GM21786 (cell line): ENCODE data around the gene CCDC185.
"Not testable (repeated sequence)": the region's sequence is repeated elsewhere in the genome, so short reads cannot be mapped to it uniquely, and the experiment has no call there.

Experiments
- ATAC-seq: cut with Tn5 transposase; IDR thresholded peaks from one replicate; pipeline ENCODE4 v1.9.1; 2021; ENCODE audit not compliant: unreplicated experiment

Gene CCDC185

GRCh38 chr1:223394242-223394641 is 1.0 kb downstream of the CCDC185 start:
- no peak for ATAC-seq

DNA sequence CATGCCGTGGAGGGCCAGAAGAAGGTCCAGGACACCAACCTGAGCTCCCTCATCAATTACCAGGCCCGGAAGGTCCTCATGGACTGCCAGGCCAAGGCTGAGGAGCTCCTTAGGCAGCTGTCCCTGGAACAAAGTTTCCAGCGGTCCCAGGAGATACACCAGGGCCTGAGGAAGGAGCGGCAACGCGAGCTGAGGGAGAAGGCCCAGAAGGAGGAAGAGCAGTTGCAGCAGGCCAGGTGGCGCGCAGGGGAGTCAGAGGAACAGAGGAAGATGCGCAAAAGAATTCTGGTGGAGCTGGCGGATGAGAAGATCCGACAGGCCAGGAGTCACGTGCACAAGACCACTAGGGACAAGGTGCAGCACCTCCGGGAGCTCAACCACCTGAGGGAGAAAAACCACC is 1.5 kb downstream of the CCDC185 start:
- no peak for ATAC-seq

DNA sequence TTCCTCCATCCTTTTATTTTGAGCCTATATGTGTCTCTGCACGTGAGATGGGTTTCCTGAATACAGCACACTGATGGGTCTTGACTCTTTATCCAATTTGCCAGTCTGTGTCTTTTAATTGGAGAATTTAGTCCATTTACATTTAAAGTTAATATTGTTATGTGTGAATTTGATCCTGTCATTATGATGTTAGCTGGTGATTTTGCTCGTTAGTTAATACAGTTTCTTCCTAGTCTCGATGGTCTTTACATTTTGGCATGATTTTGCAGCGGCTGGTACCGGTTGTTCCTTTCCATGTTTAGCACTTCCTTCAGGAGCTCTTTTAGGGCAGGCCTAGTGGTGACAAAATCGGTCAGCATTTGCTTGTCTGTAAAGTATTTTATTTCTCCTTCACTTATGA is 6.2 kb downstream of the CCDC185 start:
- not testable (repeated sequence) for ATAC-seq

DNA sequence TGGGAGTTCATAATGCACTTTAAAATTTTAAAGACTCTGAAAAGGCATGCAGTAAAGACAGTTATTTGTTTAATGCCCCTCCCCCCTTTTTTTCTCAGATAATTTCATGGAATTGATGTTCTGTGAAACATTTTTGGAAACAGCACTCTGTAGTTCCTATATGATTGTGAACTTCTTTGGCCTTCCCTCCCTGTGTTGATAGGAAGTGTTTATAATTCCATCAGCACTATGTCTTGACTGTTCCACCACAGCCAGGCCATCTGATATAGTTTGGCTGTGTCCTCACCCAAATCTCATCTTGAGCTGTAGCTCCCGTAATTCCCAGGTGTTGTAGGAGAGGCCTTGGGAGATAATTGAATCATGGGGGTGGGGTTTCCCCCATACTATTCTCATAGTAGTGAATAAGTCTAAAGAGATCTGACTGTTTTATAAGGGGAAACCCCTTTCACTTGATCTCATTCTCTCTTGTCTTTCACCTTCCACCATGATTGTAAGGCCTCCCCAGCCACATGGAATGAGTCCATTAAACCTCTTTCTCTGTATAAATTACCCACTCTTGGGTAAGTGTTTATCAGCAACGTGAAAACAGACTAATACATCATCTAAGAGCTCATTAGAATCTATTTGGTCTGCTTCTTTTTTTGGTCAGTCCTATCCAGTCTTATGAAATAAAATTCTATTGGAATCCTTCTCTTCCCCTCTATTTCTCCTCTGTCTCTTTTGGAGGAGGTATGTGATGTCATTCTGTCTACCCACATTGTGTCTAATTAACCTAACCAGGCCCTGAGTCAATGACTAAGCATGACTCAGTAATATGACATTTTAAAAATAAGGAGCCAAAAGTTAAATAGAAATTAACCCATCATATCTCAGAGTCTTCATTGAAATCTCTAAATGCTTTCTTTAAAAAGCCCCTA is 8.9 kb downstream of the CCDC185 start:
- no peak for ATAC-seq

DNA sequence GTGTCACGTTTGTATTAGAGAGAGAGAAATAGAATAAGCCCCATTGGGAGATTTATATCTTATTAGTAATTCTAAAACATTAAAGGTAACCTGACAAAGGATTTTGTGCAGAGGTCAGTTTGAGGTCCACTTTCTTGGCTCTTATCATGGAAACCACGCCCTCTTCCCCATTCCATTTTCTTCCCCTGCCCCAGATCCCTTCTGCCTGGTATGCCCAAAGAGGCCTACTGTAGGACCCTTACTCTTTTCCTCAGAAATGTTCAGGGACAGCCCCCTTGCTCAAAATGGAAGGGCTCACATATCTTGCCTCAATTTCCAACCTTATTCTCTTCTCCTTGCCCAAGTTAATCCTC is 9.6 kb downstream of the CCDC185 start:
- no peak for ATAC-seq

- no peak for ATAC-seq
These were observed 10.1 kb downstream of the CCDC185 start for GRCh38 chr1:223403184-223403815.

GRCh38 chr1:223405507-223405906 is 12.3 kb downstream of the CCDC185 start:
- ATAC-seq, result no peak

DNA sequence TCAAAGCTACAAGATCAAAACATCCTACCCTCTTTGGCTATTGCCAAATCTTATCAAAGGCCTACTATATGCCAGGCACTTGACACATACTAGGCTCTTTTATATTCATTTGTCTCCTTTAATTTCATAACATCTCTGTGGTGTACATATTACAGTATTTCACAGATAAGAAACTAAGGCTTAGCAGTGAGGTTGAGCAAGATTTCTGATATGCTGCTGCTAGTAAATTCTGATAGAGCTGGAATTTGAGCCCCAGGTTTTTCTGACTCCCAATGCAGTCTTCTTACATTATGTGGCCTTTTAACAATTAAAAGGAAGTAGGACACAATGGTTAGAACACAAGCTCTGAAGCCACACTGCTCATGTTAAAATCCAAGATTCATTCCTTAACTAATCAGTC is 16.8 kb downstream of the CCDC185 start:
- ATAC-seq, result no peak

GRCh38 chr1:223411309-223411708 is 18.1 kb downstream of the CCDC185 start:
- ATAC-seq, result no peak

DNA sequence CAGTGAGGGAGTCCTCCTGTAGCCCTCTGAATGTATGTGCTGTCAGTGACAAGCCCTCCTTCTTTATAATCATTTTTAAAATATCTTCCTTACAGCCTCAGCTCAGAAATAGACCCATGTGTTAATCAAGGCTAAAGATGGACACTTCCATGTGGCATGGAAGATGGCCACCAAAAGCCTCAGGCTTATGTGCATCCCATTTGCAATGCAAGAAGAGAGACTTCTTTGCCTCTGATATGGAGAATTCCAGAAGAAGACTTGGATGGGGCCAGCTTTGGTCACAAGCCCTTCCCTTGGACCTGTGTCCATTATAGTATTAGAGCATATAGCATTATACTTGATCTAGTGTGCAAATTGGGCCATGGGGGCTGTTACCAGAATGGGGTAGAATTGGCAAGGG is 18.5 kb downstream of the CCDC185 start:
- ATAC-seq, result no peak

GRCh38 chr1:223413216-223413615 is 20.0 kb downstream of the CCDC185 start:
- ATAC-seq, result no peak

- ATAC-seq, result no peak
These were observed 24.2 kb downstream of the CCDC185 start for GRCh38 chr1:223417444-223417843.

DNA sequence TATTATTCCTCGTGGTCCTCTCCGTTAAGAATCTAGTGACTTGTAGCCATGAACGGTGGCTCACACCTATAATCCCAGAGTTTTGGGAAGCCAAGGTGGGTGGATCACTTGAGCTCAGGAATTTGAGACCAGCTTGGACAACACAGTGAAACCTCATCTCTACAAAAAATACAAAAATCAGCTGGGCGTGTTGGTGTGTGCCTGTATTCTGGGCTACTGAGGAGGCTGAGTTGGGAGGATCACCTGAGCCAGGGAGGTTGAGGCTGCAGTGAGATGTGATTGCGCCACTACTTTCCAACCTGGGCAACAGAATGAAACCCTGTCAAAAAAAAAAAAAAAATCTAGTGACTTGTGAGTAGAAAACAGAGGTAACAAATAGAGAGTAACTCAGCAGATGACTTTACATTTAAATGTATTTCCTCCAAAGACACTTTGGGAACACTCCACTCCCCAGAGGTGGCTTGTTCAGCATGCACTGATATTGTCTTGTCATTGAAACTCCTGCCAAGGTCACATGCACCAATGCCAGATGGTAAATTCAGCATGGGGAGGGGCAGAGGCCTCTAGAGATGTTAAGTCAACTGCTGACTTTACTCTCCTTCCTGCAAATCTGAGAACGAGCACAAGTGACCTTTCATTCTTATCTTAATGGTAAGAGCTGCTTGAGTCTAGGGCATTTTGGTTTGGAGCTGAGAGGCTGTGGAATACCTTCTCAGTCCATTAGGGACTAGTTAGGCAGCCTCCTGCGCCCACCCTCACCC is 24.9 kb downstream of the CCDC185 start:
- ATAC-seq, result no peak

DNA sequence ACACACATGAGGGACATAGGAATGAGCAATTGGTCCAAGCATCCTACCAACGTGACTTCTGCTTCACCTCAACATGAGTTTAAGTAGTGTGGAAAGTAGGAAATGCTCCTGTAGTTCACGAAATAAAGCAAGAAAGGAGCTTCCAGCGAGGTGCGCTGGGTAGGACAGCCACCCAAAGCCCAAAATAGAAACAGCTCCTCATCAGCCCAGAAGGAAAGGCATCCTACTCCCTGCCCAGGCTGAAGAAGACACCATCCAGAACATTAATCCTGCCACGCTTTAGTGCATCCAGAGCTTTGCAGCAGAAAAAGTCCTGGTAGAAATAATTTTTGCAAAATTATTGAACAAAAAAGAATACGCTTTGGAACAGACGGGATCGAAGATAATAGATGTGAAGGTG is 25.9 kb downstream of the CCDC185 start:
- ATAC-seq, result no peak

- no peak for ATAC-seq
These were observed 26.3 kb downstream of the CCDC185 start for GRCh38 chr1:223419561-223419960.

- ATAC-seq, result no peak
These were observed 27.8 kb downstream of the CCDC185 start for GRCh38 chr1:223421025-223421424.

DNA sequence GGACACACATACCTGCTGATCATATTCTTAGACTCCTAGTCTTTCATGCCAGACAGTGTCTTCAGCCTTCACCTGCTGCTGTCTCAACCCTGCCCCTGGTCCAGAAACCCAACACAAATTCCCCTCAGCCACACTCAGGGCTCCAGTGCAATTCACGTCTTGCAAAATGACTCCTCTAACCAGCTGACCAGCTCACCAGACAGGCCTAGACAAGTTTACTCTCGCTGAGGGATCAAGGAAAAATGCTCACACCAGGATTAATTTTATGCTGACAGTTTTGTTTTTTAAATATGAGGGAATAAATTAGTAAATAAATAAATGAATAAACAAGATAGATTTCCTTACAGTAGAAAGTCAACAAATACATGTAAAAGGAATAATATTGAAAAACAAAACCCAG is 28.5 kb downstream of the CCDC185 start:
- no peak for ATAC-seq

DNA sequence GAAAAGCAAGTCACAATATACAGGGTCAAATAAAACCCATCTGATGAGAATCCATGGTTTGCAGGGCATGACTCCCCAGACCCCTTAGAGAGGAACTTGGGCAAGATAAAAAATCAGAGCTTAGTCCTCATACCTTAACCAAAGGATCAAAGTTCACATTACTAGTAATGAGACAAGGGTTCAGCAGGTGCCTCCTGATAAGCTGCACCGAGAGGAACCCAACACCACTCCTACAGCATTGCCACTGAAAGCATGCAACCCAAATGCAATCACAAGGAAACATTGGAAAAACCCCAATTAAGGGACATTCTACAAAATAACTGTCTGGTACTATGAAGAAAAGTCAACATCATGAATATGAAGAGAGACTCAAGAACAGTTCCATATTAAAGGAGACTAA is 29.7 kb downstream of the CCDC185 start:
- ATAC-seq, result no peak

DNA sequence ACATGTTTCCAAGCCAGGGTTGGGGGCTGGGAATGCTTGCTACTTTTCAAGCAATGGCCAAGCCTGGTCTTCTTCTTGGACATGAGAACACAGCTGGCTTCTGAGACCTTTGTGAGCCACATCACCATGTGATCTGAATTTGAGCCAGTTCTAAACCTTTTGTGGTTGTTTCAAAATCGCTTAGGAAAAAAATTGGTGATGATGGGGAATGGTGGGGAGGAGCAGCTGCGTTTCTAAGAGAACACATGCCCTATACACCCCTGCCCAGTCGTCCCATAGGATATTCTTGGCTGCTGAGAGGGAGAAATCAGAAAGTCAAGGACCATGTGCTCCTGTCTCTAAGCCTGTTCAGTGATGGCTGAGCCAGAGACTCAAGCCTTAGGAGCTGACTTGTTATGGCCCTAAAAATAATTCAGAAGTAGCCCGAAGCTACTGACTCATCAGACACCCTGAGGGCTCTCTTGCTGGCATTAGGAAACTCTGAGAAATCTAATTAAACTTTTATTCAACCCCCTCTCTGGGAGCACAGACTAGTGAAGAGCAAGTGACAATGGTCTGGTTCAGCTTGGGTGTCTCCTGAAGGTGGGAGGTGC is 30.5 kb downstream of the CCDC185 start:
- ATAC-seq, result no peak

DNA sequence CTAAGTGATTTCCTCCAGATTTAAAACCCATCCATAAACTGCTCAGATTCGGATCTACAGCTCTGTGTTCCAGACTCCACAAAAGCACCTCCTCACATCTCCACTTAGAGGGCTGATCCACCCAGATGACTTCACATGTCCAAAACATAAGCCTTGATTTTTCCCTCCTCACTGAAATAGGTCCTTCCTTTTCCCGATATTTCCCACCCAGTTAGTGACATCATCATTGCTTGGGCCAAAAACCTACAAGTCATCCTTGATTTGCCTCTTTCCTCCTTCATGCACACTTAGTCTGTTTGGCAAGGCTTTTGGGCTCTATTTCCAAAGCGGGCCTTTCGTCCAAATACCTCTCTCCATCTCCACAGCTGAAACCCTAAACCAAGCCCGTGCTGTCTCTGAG is 32.3 kb downstream of the CCDC185 start:
- ATAC-seq, result no peak

DNA sequence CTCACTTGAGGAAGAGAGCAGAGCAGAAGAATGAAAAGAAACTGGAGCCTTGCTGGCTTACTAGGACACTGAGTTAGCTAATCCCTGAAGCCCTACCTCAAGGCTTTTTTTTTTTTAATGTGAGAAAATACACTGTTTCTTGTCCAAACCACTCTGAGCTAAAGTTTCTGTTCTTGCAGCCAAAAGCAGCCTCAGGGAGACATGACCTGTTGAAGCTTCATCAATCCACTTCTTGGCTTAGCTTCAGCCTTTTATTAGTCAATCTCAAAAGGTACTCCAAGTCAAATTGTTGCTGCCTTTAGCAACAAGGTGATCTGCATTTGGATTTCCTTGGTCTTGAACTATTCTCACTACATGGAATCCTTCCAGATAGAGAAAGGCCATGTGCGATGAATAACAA is 33.7 kb downstream of the CCDC185 start:
- ATAC-seq, result no peak
